GM19193 (cell line): ENCODE measurements around the gene SMPDL3A.

ENCODE experiments used
- POLR2A ChIP-seq: IDR thresholded peaks from 4 replicates; pipeline ENCODE4 v1.6.1; 2011; ENCODE audit not compliant: insufficient read depth, insufficient read length; ENCODE audit errors: extremely low read depth

The SMPDL3A gene, protein sequence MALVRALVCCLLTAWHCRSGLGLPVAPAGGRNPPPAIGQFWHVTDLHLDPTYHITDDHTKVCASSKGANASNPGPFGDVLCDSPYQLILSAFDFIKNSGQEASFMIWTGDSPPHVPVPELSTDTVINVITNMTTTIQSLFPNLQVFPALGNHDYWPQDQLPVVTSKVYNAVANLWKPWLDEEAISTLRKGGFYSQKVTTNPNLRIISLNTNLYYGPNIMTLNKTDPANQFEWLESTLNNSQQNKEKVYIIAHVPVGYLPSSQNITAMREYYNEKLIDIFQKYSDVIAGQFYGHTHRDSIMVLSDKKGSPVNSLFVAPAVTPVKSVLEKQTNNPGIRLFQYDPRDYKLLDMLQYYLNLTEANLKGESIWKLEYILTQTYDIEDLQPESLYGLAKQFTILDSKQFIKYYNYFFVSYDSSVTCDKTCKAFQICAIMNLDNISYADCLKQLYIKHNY

DNA sequence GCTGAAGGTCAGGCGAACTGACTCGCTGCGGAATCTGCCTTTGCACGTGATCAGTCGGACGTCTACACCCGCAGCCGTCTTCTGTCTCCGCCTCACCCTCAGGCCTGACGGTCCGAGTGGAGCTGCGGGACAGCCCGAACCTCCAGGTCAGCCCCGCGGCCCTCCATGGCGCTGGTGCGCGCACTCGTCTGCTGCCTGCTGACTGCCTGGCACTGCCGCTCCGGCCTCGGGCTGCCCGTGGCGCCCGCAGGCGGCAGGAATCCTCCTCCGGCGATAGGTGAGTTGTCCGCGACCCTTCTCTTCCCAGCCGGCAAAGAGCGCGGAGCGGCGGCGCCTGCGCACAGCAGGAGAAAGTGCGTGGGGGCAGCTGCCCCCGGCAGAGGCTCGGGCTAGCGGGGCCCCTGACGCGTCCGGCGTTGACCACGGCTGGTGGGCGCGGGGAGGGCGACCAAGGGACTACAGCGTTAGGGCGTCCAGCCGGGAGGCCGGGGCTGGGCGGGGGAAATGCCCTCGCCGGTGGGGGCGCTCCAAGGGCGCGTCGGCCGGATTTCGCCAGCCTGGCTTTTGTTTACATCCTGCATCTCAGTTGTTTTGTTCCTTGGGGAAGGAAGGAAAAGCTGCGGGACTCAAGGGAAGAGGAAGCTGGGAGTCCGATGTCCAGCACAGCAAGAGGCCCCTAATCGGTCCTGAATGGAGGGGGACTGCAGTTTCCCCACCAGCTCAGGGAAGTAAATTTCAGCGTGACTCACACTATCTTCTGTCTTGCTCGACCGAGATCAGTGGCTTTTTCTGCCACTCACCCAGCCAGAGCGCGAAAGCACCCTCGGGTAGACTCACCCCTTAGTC lies at the start of gene SMPDL3A:
TSS of gene SMPDL3A (plus strand) at position 77 of the 846 bp plus-strand sequence. CDS start at position 166, 89 bp downstream.
- no peak for TF ChIP-seq POLR2A

DNA sequence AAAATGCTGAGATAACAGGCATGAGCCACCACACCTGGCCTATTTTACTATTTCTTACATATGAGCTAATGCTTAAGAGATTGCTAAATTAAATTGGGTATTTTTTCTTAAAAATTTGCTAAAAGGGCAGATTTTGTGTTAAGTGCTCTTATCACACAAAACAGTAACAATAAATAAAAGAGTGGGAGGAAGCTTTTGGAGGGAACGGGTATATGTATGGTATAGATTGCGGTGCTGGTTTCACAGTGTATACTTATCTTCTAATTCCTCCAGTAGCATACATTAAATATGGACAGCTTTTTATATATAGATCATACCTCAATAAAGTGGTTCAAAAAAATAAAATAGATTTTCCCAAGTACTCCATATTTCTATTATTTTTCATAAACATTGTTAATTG lies 49.0 kb upstream of the SMPDL3A start:
- no peak for TF ChIP-seq POLR2A

DNA sequence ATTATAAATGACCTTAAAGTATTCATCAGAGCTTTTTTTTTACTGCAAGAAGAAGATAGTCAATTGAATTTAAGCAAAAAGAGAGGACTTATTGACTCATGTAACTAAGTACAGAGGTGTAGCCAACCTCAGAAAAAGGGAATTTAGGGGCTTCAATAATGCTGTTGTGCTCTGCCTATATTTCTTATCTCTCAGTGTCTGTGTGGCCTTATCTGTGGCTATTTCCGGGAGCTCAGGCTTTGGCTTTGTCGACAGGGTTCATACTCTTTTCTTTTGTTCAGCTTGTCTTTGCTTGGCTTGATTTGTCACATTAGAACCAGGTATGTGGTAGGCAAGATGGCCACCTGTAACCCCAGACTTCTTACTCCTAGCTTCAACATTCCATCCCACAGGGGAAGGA lies 48.1 kb upstream of the SMPDL3A start:
- no peak for TF ChIP-seq POLR2A

DNA sequence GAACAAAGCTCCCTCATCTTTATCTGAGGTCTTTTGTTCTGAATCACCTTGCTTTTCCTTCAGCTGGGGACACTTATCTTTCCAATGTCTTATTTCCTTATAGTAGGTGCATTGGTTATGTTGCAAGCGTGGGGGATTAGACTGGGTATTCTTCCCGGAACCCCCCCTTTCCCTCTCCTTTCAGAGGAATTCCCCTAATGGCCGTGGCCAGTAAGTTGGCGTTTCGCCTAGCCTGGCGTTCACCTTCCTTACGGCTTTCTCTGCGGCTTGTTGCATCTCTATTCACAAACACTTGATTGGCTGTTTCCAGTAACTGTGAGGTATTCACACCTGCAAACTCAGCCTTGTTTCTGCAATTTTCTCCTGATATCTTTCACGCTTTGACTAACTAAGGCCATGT lies 42.4 kb upstream of the SMPDL3A start:
- no peak for TF ChIP-seq POLR2A

DNA sequence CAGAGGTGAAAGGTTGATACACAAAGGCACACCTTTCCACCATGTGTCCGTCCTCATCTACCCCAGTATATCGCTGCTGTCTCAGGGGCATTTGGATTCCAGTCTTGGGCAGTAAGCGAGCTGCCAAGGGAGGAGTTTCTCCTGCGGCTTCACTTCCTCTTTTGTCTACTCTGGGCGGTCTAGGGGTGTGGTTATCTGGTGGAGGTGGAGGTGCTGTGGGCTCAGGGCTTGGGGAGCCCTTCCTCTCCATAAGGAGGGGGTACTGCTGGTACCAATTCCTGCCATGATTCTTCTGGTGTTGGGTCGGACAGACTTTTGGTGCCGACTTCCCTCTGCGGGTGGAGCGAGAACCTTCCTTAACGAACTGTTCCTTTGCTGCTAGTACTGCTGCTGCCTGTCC lies 41.5 kb upstream of the SMPDL3A start:
- no peak for TF ChIP-seq POLR2A

DNA sequence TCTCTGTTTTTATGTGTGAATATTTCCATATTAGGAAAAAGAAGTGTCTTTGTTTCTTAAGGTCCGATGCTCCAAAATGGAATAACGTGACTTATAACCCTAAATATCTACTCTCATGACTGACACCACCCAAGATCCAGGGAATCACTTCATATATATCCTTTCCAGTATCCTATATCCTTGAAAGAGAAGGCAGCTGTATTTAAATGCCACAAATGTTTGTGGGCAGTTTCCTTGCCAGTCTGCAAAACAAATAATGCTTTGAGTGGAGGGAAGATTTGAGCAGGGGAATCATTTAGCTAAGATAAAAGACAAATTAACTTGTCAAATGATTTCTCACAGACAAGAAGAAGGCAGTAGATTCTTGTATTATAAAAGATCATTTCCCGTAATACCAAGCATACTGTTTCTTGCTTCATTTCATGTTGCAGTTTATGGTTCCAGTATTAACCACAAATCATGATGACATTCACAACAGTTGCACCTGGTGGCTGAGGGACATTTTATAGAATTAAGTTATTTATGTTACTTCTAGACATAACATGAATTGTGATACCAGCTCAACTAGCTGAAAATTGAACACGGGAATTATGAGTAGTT lies 39.5 kb upstream of the SMPDL3A start:
- TF ChIP-seq POLR2A, result no peak

DNA sequence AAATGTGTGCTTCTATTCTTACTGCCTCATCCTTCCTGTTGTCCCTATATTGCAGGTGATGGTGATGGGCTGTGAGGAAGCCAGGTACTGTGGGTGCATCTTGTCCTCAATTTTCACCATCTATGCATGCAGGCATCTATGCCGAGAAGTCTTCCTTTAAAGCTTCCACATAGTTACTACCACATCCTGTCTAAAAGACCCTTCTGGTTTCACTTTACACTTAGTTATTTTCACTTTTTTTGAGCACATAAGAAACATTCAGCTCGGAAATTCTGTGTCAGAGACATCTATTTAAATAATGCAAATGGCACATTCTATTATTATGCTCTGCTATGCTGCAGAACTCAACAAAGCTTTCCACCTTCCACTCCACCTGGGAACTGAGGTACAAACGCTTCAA lies 37.7 kb upstream of the SMPDL3A start:
- no peak for TF ChIP-seq POLR2A

DNA sequence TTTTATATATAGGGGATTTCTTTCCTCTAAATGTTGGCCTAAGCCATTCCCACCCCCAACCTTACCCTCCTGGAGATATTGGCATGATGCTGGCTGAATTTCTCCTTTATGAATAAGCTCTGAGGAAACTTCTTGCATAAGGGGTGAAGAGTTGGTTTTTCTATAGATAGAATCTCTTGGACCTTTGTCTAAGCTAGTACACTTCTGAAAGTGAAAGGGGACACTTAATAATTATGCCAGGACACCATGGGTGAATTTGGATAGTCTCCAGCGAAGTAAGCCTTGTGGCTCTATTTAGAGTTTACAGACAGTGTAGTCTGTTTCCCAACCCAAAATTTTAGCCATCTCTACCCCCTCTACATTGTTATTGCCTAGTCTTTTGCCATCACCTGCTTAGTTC lies 36.6 kb upstream of the SMPDL3A start:
- TF ChIP-seq POLR2A, result no peak

DNA sequence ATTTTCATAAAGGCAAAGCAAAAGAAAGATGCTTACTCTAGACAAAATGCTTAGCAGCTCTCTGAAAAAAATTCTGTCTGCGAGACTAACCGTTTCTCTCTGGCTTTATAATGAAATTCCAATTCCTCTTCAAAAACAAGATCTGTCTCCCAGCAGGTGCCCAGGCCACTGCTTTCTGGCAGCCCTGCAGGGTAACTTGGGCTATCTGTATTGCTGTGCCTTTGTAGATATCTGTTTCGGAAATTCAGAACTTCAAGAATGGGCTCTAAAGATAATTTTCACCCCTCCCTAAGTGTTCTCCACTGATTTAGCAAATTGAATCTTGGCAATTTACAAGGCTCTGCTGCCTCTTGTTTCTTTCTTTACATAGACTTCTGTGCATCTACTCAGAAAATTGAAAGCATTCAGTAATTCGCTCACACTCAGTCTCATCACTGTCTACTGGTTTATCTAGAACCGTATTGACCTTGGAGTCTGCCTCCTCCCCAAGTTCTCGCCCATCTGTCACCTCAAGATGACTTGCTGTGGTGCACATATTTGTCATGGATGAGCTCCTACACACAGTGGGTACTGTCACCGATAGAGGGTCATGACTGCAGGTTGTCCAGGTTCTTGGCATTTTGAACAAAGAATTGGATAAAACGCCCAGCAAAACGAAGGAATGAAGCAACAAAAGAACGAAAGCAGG lies 35.9 kb upstream of the SMPDL3A start:
- no peak for TF ChIP-seq POLR2A

DNA sequence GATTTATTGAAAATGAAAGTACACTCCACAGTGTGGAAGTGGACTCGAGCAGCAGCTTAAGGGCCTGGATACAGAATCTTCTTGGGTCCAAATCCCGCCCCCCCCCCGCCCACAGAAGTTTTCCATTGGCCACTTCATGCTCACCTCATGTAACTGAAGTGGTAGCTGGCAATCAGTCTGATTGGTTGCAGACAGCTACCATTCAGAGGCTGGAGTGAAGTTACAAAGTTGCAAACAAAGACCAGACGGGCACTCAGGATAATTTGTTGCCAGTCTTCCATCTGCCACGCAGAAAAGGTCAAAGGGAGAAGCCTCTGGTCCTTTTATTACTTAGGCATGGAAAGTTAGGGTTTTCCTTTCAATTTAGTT lies 35.4 kb upstream of the SMPDL3A start:
- no peak for TF ChIP-seq POLR2A

DNA sequence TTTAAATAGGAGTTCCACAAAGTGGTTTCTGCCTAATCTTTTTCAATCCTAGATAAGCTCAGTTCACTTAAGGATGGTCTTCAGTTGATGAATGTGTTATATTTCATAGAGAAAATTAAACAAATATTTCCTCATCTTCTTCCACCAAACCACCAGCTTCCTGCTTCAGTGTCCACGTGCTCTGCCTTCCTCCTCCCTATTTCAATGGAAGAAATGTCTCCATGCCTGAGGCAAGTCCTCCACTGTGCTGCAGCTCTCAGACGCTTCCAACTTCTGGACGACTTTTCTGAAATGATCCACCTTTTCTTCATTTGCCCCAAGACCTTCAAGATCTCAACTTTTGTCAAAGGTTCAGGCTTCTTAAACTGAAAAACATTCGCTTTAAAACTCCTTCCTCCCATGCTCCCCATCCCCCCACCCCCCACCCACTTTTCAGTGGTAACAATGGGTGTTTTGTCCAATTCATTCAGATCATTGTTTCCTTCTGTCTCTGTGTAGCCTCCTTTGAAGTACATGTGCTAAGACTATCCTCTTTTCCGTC lies 34.8 kb upstream of the SMPDL3A start:
- TF ChIP-seq POLR2A, result no peak

DNA sequence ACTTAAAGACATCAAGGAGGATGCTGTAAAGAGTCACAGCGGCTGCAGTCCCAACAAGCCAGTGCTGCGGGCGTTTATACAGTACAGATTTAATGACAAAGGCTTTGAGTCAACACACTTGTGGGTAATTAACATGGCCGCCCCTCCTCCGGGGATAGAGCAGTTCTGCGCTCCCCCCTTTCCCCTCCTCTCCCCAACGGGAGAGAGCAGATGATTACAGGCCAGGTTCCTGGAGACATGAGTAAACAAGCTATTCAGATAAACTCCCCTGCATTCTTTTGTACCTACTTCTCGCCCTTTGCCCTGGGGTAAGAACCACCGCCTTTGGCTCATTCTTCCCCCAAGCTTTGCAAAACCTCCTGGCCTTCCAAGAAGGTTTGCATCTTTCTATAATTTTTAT lies 33.2 kb upstream of the SMPDL3A start:
- TF ChIP-seq POLR2A, result no peak

DNA sequence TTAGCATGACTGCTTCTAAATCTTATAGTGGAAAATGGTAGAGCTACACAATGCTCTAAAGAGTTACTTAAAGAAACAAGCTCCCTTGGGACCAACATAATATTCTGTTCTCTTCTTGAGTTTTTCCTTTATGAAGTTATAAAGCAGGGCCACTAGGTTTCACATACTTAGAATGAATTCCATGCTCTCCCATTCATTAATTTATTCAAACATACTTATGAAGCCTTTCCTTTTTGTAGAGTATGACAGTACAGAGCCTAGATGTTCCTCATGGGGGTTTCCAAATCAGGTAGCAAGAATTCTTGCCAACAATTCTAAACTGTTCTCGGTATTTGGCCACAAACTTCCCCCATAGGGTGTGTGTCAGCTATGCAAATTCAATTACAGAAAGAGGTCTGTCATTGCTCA lies 30.1 kb upstream of the SMPDL3A start:
- TF ChIP-seq POLR2A, result no peak

DNA sequence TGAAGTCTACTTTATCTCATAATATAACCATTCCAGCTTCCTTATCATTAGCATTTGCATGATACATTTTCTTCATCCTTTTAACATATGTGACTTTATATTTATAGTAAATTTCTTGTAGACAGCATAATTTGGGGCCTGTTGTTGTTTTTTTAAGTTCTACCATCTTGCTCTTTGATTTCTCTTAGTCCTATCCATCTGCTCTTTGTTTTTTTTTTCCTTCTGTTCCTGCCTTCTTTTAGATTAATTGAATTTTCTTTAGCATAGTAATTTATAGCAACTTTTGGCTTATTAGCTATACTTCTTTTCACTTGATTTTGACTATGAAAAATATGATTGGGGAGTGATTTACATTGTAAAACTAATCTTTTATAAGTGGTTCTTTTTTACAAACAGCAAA lies 28.7 kb upstream of the SMPDL3A start:
- TF ChIP-seq POLR2A, result no peak

DNA sequence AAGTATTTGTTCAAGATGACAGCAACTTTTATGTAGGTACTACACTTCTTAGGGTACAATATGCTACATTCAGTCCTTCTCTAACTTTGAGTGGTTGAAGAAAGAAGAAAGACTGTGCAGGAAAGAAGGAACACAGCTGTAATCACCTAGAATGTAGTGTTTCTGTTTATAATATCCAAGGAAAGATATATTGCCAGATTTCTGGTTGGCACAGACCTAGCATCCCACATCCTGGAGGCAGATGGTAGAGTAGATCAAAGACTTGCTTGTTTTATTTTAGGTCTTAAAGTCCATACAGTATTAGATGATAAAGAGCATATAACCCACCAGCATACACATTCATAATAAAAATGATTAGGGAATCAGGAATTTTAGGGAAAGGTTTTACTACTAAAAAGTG lies 22.8 kb upstream of the SMPDL3A start:
- TF ChIP-seq POLR2A, result no peak

DNA sequence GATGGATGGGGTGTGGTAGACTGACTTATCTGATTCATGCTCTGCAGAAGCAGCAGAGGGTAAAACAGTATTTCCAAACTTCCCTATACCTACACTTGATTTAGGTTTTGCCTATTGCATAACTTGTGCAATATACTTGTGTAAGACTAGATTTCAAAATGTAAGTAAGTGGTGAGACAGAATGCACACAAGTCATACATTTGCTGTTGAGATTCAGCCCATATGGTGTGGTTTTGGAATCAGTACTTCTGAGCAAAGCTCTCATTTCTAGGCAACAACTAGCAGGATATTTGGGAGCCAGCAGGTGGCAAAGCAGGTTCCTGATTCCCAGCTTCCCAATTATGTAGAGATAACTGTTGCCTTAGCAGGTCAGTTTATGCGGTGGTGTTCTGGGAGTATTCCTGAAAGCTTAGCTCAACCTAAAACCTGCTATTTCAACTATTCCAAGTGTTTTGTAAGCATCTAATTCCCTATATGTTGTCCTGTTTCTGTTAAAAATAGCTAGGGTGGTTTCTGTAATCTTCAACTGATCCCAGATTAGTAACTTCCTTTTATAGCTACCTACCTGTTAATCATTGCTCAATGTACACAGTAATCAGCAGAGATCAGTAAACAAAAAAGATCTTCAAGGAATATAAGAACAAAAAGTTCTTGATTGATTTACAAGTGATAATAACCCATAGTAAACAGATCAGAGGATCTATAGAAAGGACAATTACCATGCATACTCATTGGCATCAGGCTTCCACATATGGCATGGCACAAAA lies 18.0 kb upstream of the SMPDL3A start:
- TF ChIP-seq POLR2A, result no peak
